Measurements from ENCODE around the gene DDX1.

Gene DDX1

GRCh38 chr2:15624903-15625302 is 33.2 kb downstream of the DDX1 start:
- DNase-seq (ENCODE audit: low read depth): no peak
- no peak for TF ChIP-seq CTCF (IDR thresholded peaks at IDR 0.05; ENCODE audit: insufficient read depth, low read depth, low read length, missing control alignments)
- no peak overlapping the region for H3K4me3 ChIP-seq (ENCODE audit: low read length)

- DNase-seq (ENCODE audit: low read depth): no peak
- H3K4me3 ChIP-seq (ENCODE audit: low read length): no peak overlapping the region
- no peak for TF ChIP-seq CTCF (IDR thresholded peaks at IDR 0.05; ENCODE audit: insufficient read depth, low read depth, low read length, missing control alignments)
These were observed 33.8 kb downstream of the DDX1 start for GRCh38 chr2:15625344-15626036.

GRCh38 chr2:15626126-15626525 is 34.5 kb downstream of the DDX1 start:
- DNase-seq (ENCODE audit: low read depth): no peak
- TF ChIP-seq CTCF (IDR thresholded peaks at IDR 0.05; ENCODE audit: insufficient read depth, low read depth, low read length, missing control alignments): no peak
- no peak overlapping the region for H3K4me3 ChIP-seq (ENCODE audit: low read length)

GRCh38 chr2:15626967-15627366 is 35.3 kb downstream of the DDX1 start:
- no peak for DNase-seq (ENCODE audit: low read depth)
- no peak overlapping the region for H3K4me3 ChIP-seq (ENCODE audit: low read length)
- TF ChIP-seq CTCF (IDR thresholded peaks at IDR 0.05; ENCODE audit: insufficient read depth, low read depth, low read length, missing control alignments): no peak

GRCh38 chr2:15627817-15628684 is 36.4 kb downstream of the DDX1 start:
- no peak overlapping the region for H3K4me3 ChIP-seq (ENCODE audit: low read length)
- no peak for TF ChIP-seq CTCF (IDR thresholded peaks at IDR 0.05; ENCODE audit: insufficient read depth, low read depth, low read length, missing control alignments)
- no peak for DNase-seq (ENCODE audit: low read depth)

- DNase-seq (ENCODE audit: low read depth): no peak
- TF ChIP-seq CTCF (IDR thresholded peaks at IDR 0.05; ENCODE audit: insufficient read depth, low read depth, low read length, missing control alignments): no peak
- H3K4me3 ChIP-seq (ENCODE audit: low read length): no peak overlapping the region
These were observed 37.5 kb downstream of the DDX1 start for GRCh38 chr2:15628899-15629855.

Data from epithelial cell of esophagus (primary cell).